Measurements from ENCODE around the gene CHD6.

CHD6 gene

GRCh38 chr20:41364236-41364855, 253.8 kb downstream of the CHD6 start:
- FAIRE-seq (no peak), DNase-seq (ENCODE audit: extremely low spot score, insufficient read length, low read depth) (no peak)

GRCh38 chr20:41363601-41364000, 254.6 kb downstream of the CHD6 start:
- DNase-seq (ENCODE audit: extremely low spot score, insufficient read length, low read depth) (no peak), FAIRE-seq (no peak)

- DNase-seq (ENCODE audit: extremely low spot score, insufficient read length, low read depth) (no peak), FAIRE-seq (no peak)
Measured at GRCh38 chr20:41362748-41363140, 255.4 kb downstream of the CHD6 start.

- FAIRE-seq (no peak), DNase-seq (ENCODE audit: extremely low spot score, insufficient read length, low read depth) (no peak)
Measured at GRCh38 chr20:41361757-41362747, 256.1 kb downstream of the CHD6 start.

GRCh38 chr20:41360831-41361756, 257.1 kb downstream of the CHD6 start:
- FAIRE-seq (no peak), DNase-seq (ENCODE audit: extremely low spot score, insufficient read length, low read depth) (no peak)

- FAIRE-seq (no peak), DNase-seq (ENCODE audit: extremely low spot score, insufficient read length, low read depth) (no peak)
Measured at GRCh38 chr20:41359541-41360011, 258.6 kb downstream of the CHD6 start.

GRCh38 chr20:41358717-41359116, 259.5 kb downstream of the CHD6 start:
- no peak for FAIRE-seq

GRCh38 chr20:41358230-41358629, 259.9 kb downstream of the CHD6 start:
- FAIRE-seq (no peak), DNase-seq (ENCODE audit: extremely low spot score, insufficient read length, low read depth) (no peak)

More at GRCh38 chr20:41358717-41359116, 259.5 kb downstream of the CHD6 start:
- no peak for DNase-seq (ENCODE audit: extremely low spot score, insufficient read length, low read depth)

- FAIRE-seq: no peak
- DNase-seq (ENCODE audit: extremely low spot score, insufficient read length, low read depth): no peak
Measured at GRCh38 chr20:41357424-41358163, 260.6 kb downstream of the CHD6 start.

- no peak for DNase-seq (ENCODE audit: extremely low spot score, insufficient read length, low read depth)
- FAIRE-seq: no peak
Measured at GRCh38 chr20:41356951-41357350, 261.2 kb downstream of the CHD6 start.

GRCh38 chr20:41355598-41356203, 262.5 kb downstream of the CHD6 start:
- no peak for FAIRE-seq
- no peak for DNase-seq (ENCODE audit: extremely low spot score, insufficient read length, low read depth)

- DNase-seq (ENCODE audit: extremely low spot score, insufficient read length, low read depth): no peak
- no peak for FAIRE-seq
Measured at GRCh38 chr20:41355192-41355591, 263.0 kb downstream of the CHD6 start.

GRCh38 chr20:41353530-41353929, 264.6 kb downstream of the CHD6 start:
- no peak for DNase-seq (ENCODE audit: extremely low spot score, insufficient read length, low read depth)
- FAIRE-seq: no peak

- DNase-seq (ENCODE audit: extremely low spot score, insufficient read length, low read depth) (no peak), FAIRE-seq (no peak)
Measured at GRCh38 chr20:41352666-41353065, 265.5 kb downstream of the CHD6 start.

- DNase-seq (ENCODE audit: extremely low spot score, insufficient read length, low read depth) (no peak), FAIRE-seq (no peak)
Measured at GRCh38 chr20:41352106-41352505, 266.1 kb downstream of the CHD6 start.

All from GM18507 (cell line).